HG03108 (cell line): Measurements from ENCODE around the gene PGAP3.

Experiments used
- ATAC-seq: cut with Tn5 transposase; IDR thresholded peaks from one replicate; pipeline ENCODE4 v1.9.1; 2021; ENCODE audit warnings: moderate library complexity; ENCODE audit not compliant: unreplicated experiment

Gene PGAP3

GRCh38 chr17:39625198-39625785 lies 62.6 kb downstream of the PGAP3 start:
- ATAC-seq, result no peak

- no peak for ATAC-seq
These were observed 63.5 kb downstream of the PGAP3 start for GRCh38 chr17:39624313-39624712.

- peak; percentile 48 for ATAC-seq
These were observed 64.4 kb downstream of the PGAP3 start for GRCh38 chr17:39623356-39623950.

- ATAC-seq, result peak; percentile 21
These were observed 65.4 kb downstream of the PGAP3 start for GRCh38 chr17:39622380-39623006.

- ATAC-seq, result peak; percentile 44
These were observed 66.1 kb downstream of the PGAP3 start for GRCh38 chr17:39621523-39622379.
